GM18867 (cell line): ENCODE data around the gene ABCB9.
A peak's percentile ranks its signal among the peaks of the same experiment; 100 is the strongest.
"Not testable (repeated sequence)": the region's sequence is repeated elsewhere in the genome, so short reads cannot be mapped to it uniquely, and the experiment has no call there.

Experiments used
- ATAC-seq: cut with Tn5 transposase; IDR thresholded peaks from one replicate; pipeline ENCODE4 v1.9.1; 2021; ENCODE audit warnings: mild to moderate bottlenecking, moderate library complexity; ENCODE audit not compliant: unreplicated experiment

ABCB9 gene

GRCh38 chr12:122903693-122904034 lies 62.6 kb downstream of the ABCB9 start:
- no peak for ATAC-seq

GRCh38 chr12:122902854-122903692 lies 63.2 kb downstream of the ABCB9 start:
- no peak for ATAC-seq

GRCh38 chr12:122899887-122900286 lies 66.4 kb downstream of the ABCB9 start:
- no peak for ATAC-seq

- ATAC-seq, result no peak
Measured at GRCh38 chr12:122896662-122897061, 69.6 kb downstream of the ABCB9 start.

- ATAC-seq, result peak; percentile 45
Measured at GRCh38 chr12:122895704-122896636, 70.3 kb downstream of the ABCB9 start, which contains the start of gene VPS37B. Gene VPS37B, minus strand, starts transcription at chr12:122896124. Its CDS starts 62 bp downstream, at chr12:122896062.

- ATAC-seq, result no peak
Measured at GRCh38 chr12:122895320-122895703, 71.0 kb downstream of the ABCB9 start.

GRCh38 chr12:122894193-122895121 lies 71.8 kb downstream of the ABCB9 start:
- no peak for ATAC-seq

GRCh38 chr12:122893208-122894153 lies 72.8 kb downstream of the ABCB9 start:
- no peak for ATAC-seq

GRCh38 chr12:122892724-122893123 lies 73.5 kb downstream of the ABCB9 start:
- ATAC-seq, result not testable (repeated sequence)

- no peak for ATAC-seq
Measured at GRCh38 chr12:122891661-122892525, 74.4 kb downstream of the ABCB9 start.

- ATAC-seq, result no peak
Measured at GRCh38 chr12:122889761-122890520, 76.3 kb downstream of the ABCB9 start.

GRCh38 chr12:122888232-122888752 lies 78.0 kb downstream of the ABCB9 start:
- ATAC-seq, result peak; percentile 40

GRCh38 chr12:122887819-122888212 lies 78.4 kb downstream of the ABCB9 start:
- peak; percentile 17 for ATAC-seq

- ATAC-seq, result peak; percentile 76
Measured at GRCh38 chr12:122886851-122887818, 79.1 kb downstream of the ABCB9 start.

- no peak for ATAC-seq
Measured at GRCh38 chr12:122886161-122886560, 80.1 kb downstream of the ABCB9 start.

GRCh38 chr12:122884860-122885259 lies 81.4 kb downstream of the ABCB9 start:
- ATAC-seq, result no peak
